Measurements from ENCODE around the gene ZSWIM8.

Gene ZSWIM8

GRCh38 chr10:73841061-73841421 lies 55.6 kb downstream of the ZSWIM8 start:
- DNase-seq (ENCODE audit: low read depth) = no peak

DNA sequence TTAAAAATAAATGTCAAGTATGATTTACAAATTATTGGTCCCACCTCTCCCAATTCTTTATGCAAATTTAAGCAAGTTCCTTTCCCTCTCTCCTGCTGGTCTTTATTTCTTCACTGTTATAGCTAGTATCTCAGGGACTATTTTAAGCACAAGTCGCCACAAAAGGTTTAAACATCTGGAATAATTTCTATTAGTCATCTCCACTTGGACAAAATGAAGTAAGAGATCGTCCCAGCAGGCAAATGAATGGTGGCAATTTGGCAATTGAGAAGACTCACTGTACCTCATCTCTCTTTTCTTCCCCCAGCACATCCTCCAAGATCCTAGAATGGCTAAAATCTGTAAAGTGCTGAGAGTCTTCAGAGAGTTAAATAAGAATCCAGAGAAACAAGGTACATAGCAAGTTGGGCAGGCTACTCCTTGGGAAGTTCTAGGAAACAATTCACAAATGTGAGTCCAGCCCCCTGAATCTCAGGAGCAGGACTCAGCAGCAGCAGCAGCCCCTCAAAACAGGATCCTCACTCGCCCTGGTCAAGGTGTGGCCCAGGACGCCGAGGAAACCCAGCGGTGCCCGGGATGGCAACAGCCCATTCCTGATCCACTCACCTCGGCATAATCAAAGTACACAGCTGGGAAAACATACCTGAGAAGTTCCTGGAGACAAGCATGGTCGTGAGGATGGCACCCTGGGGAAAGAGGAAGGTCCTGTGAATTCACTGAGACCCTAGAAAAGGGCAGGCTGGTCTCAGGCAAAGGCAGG lies 56.3 kb downstream of the ZSWIM8 start:
- no peak for DNase-seq (ENCODE audit: low read depth)

- DNase-seq (ENCODE audit: low read depth) = no peak
Observed at GRCh38 chr10:73842349-73842748, 56.9 kb downstream of the ZSWIM8 start.

GRCh38 chr10:73843261-73843660 lies 57.9 kb downstream of the ZSWIM8 start:
- DNase-seq (ENCODE audit: low read depth) = no peak

DNA sequence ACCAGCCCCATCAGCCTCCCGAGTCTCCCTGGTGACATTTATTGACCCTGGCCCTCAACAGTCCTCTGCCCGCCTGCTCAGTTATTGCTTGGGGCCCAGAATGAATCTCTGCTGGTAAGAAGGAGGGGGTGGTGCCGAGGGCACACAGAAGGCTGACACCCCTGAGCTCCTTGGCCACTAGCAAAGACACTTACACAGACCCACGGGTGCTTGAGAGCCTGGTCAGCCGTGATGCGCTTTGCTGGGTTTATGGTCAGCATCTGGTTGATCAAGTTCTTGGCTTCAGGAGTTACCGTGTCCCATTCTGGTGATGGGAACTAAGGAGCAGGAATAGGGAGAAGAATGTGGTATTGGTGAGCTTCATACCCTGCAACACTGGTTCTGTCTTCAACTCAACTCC lies 61.6 kb downstream of the ZSWIM8 start:
- no peak for DNase-seq (ENCODE audit: low read depth)

DNA sequence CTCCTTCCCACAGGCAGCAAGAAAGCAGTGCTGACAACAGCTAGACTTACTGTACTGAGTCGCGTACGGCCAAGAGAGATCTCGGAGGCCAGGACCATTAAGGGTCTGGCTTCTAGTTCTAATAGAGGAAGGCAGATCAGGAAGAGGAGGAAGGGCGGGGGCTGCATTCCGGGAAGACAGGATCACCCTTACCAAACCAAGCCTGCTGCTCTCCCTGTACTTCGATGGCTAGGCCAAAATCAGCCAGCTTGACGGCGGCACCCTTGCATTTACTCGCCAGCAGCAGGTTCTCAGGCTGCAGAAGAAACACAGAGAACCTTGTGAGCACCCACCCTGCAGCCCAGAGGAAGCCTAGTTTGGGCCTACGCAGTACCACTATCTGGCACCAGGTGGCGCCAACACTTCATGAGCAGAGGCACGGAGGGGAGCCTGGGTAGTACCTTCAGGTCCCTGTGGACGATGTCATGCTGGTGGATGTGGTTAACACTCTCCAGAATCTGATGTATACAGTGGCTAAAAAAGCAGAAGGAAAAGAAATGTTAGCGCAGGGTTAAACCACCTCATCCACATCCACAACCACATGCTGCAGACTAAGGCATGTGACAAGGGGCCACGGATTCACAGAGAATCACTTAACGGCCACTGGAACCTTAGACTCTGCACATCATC lies 63.5 kb downstream of the ZSWIM8 start:
- no peak for DNase-seq (ENCODE audit: low read depth)

GRCh38 chr10:73850211-73850610 lies 64.8 kb downstream of the ZSWIM8 start:
- no peak for DNase-seq (ENCODE audit: low read depth)

GRCh38 chr10:73850863-73851461 lies 65.6 kb downstream of the ZSWIM8 start:
- peak; percentile 95 for DNase-seq (ENCODE audit: low read depth)
